Measurements from ENCODE around the gene UGT1A3. TPM values are rescaled to one million over a fixed set of nuclear protein-coding genes. Genes with fewer than 3 reads are reported as not detected.

Gene UGT1A3
- total RNA-seq, 1 donor from 2014 or later: not detected

- ATAC-seq (no peak), DNase-seq (no peak)
- intact Hi-C loops (cut with micrococcal nuclease): no loop called here
Measured at GRCh38 chr2:233807966-233808935, 79.4 kb downstream of the UGT1A3 start.

GRCh38 chr2:233810385-233810784 lies 81.5 kb downstream of the UGT1A3 start:
- intact Hi-C loops (cut with micrococcal nuclease): no loop called here
- DNase-seq: no peak
- no peak for ATAC-seq

- ATAC-seq (no peak), DNase-seq (no peak)
- intact Hi-C loops (cut with micrococcal nuclease): no loop called here
Measured at GRCh38 chr2:233811087-233811486, 82.2 kb downstream of the UGT1A3 start.

- ATAC-seq (no peak), DNase-seq (no peak)
- intact Hi-C loops (cut with micrococcal nuclease): no loop called here
Measured at GRCh38 chr2:233811732-233812131, 82.9 kb downstream of the UGT1A3 start.

- no peak for ATAC-seq
- no peak for DNase-seq
- intact Hi-C loops (cut with micrococcal nuclease): no loop called here
Measured at GRCh38 chr2:233813236-233814055, 84.6 kb downstream of the UGT1A3 start.

GRCh38 chr2:233814056-233814835 lies 85.4 kb downstream of the UGT1A3 start:
- intact Hi-C loops (cut with micrococcal nuclease): no loop called here
- DNase-seq: no peak
- no peak for ATAC-seq

- DNase-seq: no peak
- intact Hi-C loops (cut with micrococcal nuclease): no loop called here
- no peak for ATAC-seq
Measured at GRCh38 chr2:233815861-233816260, 87.0 kb downstream of the UGT1A3 start.

GRCh38 chr2:233816334-233816733 lies 87.5 kb downstream of the UGT1A3 start:
- no peak for DNase-seq
- ATAC-seq: no peak

GRCh38 chr2:233816771-233817170 lies 87.9 kb downstream of the UGT1A3 start:
- intact Hi-C loops (cut with micrococcal nuclease): no loop called here
- no peak for DNase-seq
- peak; percentile 18 for ATAC-seq

More at GRCh38 chr2:233816334-233816733, 87.5 kb downstream of the UGT1A3 start:
- intact Hi-C loops (cut with micrococcal nuclease): no loop called here

GRCh38 chr2:233817361-233817911 lies 88.6 kb downstream of the UGT1A3 start:
- no peak for ATAC-seq
- no peak for DNase-seq
- intact Hi-C loops (cut with micrococcal nuclease): no loop called here

GRCh38 chr2:233817995-233818638 lies 89.3 kb downstream of the UGT1A3 start:
- intact Hi-C loops (cut with micrococcal nuclease): no loop called here
- ATAC-seq (no peak), DNase-seq (no peak)

GRCh38 chr2:233818639-233819621 lies 90.1 kb downstream of the UGT1A3 start:
- intact Hi-C loops (cut with micrococcal nuclease): no loop called here
- no peak for DNase-seq
- ATAC-seq: no peak

- intact Hi-C loops (cut with micrococcal nuclease): no loop called here
- no peak for DNase-seq
- no peak for ATAC-seq
Measured at GRCh38 chr2:233819884-233820773, 91.3 kb downstream of the UGT1A3 start.

GRCh38 chr2:233820774-233821105 lies 91.9 kb downstream of the UGT1A3 start:
- no peak for ATAC-seq
- no peak for DNase-seq
- intact Hi-C loops (cut with micrococcal nuclease): no loop called here

- intact Hi-C loops (cut with micrococcal nuclease): no loop called here
- ATAC-seq (no peak), DNase-seq (no peak)
Measured at GRCh38 chr2:233821196-233821595, 92.4 kb downstream of the UGT1A3 start.

GRCh38 chr2:233821709-233822100 lies 92.9 kb downstream of the UGT1A3 start:
- intact Hi-C loops (cut with micrococcal nuclease): no loop called here
- ATAC-seq (no peak), DNase-seq (no peak)

All from left ventricle myocardium superior (tissue), 1 donor.